D721Med (cell line): ENCODE measurements around the gene F2R.

Source experiments
- DNase-seq: peaks from one replicate; pipeline ENCODE4 v3.0.0; 2011; ENCODE audit warnings: low spot score; ENCODE audit not compliant: insufficient read length
- FAIRE-seq: peaks from 2 replicates; lab custom pipeline; 2011; peaks lifted over from hg19 to GRCh38; lab: Jason Lieb, UNC
- CTCF ChIP-seq: IDR thresholded peaks from 2 replicates; pipeline ENCODE4 v1.5.1; 2012; ENCODE audit warnings: mild to moderate bottlenecking, control low read depth; ENCODE audit not compliant: insufficient read depth; ENCODE audit errors: missing control alignments

F2R gene

GRCh38 chr5:76684756-76685519 lies 31.0 kb upstream of the F2R start:
- DNase-seq: no peak
- no peak for FAIRE-seq
- no peak for TF ChIP-seq CTCF

GRCh38 chr5:76685704-76686103 lies 30.2 kb upstream of the F2R start:
- TF ChIP-seq CTCF: no peak
- FAIRE-seq (peak; percentile 35), DNase-seq (no peak)

GRCh38 chr5:76688212-76688611 lies 27.7 kb upstream of the F2R start:
- TF ChIP-seq CTCF: no peak
- no peak for DNase-seq
- FAIRE-seq: no peak

- DNase-seq (no peak), FAIRE-seq (no peak)
- no peak for TF ChIP-seq CTCF
Observed at GRCh38 chr5:76688836-76689235, 27.1 kb upstream of the F2R start.

GRCh38 chr5:76689321-76690036 lies 26.4 kb upstream of the F2R start:
- TF ChIP-seq CTCF: no peak
- FAIRE-seq: no peak
- no peak for DNase-seq

- TF ChIP-seq CTCF: no peak
- FAIRE-seq (no peak), DNase-seq (no peak)
Observed at GRCh38 chr5:76690037-76690679, 25.8 kb upstream of the F2R start.
